Transverse colon (tissue), 4 donors: ENCODE measurements around the gene FAM118B.

Experiments
- CTCF ChIP-seq, 5 experiments: fragments of 200-600 bp in 3 of 5; fragments of 450-650 bp in 2 of 5; sonication (generic) in 3 of 5; IDR thresholded peaks; 1 replicate in 2 of 5; 2 replicates in 3 of 5; pipeline ENCODE4 v1.5.1; 2016 to 2017; ENCODE audit warnings: antibody characterized with exemption in 5 of 5, inconsistent platforms in 3 of 5, mild to moderate bottlenecking in 2 of 5, moderate library complexity in 1 of 5
- POLR2AphosphoS5 ChIP-seq, 3 donors: sonication (generic); formaldehyde crosslinking; IDR thresholded peaks; one replicate each; pipeline ENCODE4 v1.6.1; 2016; ENCODE audit warnings: antibody characterized with exemption in 3 of 3

- TF ChIP-seq POLR2AphosphoS5 (IDR thresholded peaks at IDR 0.05) (no peak), CTCF (IDR thresholded peaks at IDR 0.05) (no peak)
Measured at GRCh38 chr11:126232683-126233082, 21.1 kb downstream of the FAM118B start.
